RPMI7951 (cell line): Measurements from ENCODE around the gene DDIAS. TPM values are rescaled to one million over a fixed set of nuclear protein-coding genes. Genes with fewer than 3 reads are reported as not detected.
"Not testable (repeated sequence)": the region's sequence is repeated elsewhere in the genome, so short reads cannot be mapped to it uniquely, and the experiment has no call there.

Source experiments
- DNase-seq: peaks from one replicate; pipeline ENCODE4 v3.0.0-alpha.2; 2012; ENCODE audit warnings: low read depth
- total RNA-seq: library from RNA; depleted of rRNA; stranded (reverse); fragments of >200 nt; shearing (Covaris generic); gene quantifications from 2 replicates; pipeline ENCODE4 v1.2.3, GENCODE V29; 2014

The DDIAS gene
- total RNA-seq, 1 experiment from 2014 or later = 25.1 TPM

- no peak for DNase-seq
Observed at GRCh38 chr11:82889133-82890001, 12.2 kb upstream of the DDIAS start.

DNA sequence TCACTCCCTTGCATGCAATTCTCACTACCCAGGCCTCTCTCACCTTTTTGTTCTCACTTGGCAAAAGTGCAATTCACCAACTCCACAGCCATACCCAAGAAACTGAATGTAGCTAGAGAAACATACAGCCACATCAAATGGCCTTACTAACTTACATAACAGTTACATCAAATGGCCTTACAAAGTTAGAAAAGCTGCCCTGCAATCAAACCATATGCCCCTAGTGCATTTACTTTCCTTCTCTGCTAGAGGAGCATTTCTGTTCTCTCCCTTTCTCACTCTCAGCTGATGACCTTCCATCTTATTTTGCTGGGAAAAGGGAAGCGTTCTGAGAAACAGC, 11.6 kb upstream of the DDIAS start:
- DNase-seq = no peak

- no peak for DNase-seq
Observed at GRCh38 chr11:82890936-82891335, 10.6 kb upstream of the DDIAS start.

- no peak for DNase-seq
Observed at GRCh38 chr11:82892611-82893169, 8.8 kb upstream of the DDIAS start.

GRCh38 chr11:82895437-82896091, 6.0 kb upstream of the DDIAS start:
- DNase-seq = no peak

GRCh38 chr11:82896183-82896582, 5.4 kb upstream of the DDIAS start:
- no peak for DNase-seq

GRCh38 chr11:82898241-82898640, 3.3 kb upstream of the DDIAS start:
- DNase-seq = no peak

GRCh38 chr11:82899186-82899820, 2.2 kb upstream of the DDIAS start:
- no peak for DNase-seq

DNA sequence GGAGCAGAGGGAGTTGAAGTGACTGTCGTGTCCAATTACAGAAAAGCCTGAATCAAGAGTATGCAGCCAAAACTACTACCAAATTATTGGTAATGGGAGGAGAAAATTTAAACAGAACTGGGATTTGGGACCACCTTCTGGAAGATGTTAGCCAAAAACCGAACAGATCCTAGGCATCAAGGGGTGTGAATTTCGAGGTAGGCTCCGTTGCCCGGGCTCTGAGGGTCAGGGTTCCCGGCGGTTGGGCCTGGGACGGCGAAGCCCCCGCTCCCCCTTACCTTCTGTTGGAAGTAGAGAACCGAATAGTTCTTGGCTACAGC, 1.6 kb upstream of the DDIAS start:
- no peak for DNase-seq

- peak; percentile 89 for DNase-seq
Observed at GRCh38 chr11:82900277-82901164, 1.0 kb upstream of the DDIAS start, which contains the start of gene PRCP. TSS of gene PRCP (minus strand) at chr11:82900430. CDS start at chr11:82900402, 28 bp downstream.

DNA sequence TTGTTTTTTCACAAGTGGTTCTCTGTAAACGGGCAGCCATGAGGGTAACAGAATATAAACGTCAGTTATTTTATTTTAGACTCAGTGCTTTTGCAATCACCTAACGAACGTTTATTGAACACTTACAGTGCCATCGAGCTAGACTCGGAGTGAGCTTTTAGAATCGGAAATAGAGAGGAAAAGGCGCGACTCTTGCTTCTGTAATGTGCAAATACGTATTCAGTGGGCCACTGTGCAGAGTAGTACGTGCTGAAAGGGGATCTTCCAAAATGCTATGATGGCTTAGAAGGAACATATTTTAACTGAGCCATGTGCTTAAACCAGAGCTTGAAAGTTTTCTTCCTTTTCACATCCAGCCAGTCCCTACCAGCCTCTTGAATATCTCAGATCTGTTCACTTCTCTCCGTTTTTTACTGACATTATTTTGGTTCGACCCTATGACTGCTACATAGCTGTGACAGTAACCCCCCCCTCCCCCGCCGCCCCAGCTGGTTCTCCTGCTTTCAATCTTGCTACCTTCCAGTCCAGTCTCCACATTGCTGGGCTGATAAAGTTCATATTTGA, 468 bp downstream of the DDIAS start:
- no peak for DNase-seq

DNA sequence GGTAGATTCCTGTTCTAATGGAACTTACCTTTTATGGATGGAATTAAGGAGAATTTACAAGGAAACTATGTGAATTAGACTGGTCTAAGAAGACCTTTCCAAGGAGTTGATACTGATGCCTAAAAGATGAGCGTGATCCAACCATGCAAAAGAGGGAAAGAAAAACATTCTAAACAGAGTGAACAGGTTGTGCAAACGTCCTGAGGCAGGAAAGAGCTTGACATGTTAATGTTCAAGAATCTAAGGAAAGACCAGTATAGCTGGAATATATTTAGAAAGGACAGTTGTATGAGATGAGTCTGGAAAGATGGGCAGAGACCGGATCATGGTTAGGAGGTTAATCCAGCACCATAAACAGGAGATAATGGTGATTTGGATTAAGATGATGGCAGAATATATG, 1.3 kb downstream of the DDIAS start:
- no peak for DNase-seq

GRCh38 chr11:82903843-82904586, 2.5 kb downstream of the DDIAS start:
- DNase-seq = no peak

DNA sequence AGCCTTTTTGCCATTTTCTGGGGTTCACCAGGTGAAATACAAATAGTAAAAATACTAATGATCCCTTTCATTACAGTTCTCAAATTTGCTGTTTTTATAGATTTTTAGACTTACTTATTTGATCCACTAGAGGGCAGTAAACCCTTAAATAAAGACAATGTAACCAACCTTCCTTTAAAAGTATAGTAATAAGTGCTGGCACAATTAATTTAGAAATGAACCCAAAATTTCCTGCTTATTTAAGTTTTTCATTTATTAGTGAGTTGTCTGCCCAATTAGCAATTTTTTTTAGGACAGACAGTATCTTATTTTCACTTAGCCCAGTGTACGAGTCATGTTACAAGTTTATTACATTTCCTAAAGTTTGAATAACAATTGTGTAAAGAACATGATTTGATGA, 4.7 kb downstream of the DDIAS start:
- peak; percentile 33 for DNase-seq

GRCh38 chr11:82906931-82907330, 5.4 kb downstream of the DDIAS start:
- DNase-seq = no peak

GRCh38 chr11:82907371-82907770, 5.8 kb downstream of the DDIAS start:
- DNase-seq = no peak

DNA sequence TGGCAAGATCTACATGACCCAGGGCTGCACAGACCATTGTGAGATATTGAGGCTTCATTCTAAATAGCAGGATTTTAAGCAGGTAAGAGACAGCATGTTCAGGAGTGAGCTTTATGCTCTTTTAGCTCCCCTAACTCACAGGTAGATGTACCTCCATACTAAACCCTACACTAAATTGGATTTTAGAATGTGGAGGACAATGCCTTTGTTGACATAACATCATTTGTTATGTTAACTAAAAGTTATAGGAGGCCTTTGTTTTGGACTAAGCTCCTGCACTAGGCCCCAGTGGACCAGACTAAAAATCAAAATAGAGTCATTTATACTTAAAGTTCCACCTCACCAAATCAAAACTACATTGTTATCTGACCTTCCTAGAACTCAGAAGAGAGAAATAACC, 6.8 kb downstream of the DDIAS start:
- DNase-seq = no peak

- DNase-seq = peak; percentile 19
Observed at GRCh38 chr11:82909015-82909640, 7.6 kb downstream of the DDIAS start.

DNA sequence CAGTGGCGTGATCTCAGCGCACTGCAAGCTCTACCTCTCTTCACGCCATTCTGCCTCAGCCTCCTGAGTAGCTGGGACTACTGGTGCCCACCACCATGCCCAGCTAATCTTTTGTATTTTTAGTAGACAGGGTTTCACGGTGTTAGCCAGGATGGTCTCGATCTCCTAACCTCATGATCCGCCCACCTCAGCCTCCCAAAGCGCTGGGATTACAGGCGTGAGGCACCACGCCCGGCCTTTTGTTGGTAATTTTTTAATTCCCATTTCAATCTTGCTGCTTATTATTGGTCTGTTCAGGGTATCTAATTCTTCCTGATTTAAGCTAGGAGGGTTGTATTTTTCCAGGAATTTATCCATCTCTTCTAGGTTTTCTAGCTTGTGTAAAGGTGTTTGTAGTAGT, 18.2 kb downstream of the DDIAS start:
- not testable (repeated sequence) for DNase-seq

DNA sequence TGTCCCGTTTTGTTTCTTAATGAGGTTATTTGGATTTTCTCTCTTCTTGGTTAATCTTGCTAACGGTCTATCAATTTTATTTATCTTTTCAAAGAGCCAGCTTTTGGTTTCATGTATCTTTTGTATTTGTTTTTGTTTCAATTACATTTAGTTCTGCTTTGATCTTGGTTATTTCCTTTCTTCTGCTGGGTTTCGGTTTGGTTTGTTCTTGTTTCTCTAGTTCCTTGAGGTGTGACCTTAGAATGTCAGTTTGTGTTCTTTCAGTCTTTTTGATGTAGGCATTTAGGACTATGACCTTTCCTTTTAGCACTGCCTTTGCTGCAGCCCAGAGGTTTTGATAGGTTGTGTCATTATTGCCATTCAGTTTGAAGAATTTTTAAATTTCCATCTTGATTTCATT, 18.7 kb downstream of the DDIAS start:
- DNase-seq = not testable (repeated sequence)
